ENCODE measurements around the gene BABAM2.

BABAM2 gene

DNA sequence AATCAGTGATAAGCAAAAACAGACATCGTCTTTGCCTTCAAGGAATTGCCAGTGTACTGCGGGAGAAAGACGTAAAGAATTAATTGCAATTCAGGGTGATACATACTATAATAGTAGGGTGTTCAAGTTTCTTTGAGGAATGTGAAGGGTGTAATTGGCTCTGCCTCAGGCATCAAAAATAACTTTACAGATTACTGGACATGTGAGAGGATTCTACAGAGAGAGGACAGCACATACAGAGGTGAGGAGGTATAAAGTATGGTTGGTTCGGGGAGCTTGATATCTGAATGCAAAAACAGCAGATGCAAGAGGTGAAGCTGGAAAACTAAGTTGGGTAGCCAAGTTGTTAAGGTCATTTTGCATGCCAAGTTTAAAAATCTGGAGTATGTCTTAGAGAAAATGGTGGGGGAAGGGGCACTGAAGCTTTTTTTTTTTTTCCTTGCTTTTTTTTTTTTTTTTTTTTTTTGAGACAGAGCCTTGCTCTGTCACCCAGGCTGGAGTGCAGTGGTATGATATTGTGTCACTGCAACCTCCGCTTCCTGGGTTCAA lies 274.6 kb downstream of the BABAM2 start:
- DNase-seq (ENCODE audit: low spot score): no peak

DNA sequence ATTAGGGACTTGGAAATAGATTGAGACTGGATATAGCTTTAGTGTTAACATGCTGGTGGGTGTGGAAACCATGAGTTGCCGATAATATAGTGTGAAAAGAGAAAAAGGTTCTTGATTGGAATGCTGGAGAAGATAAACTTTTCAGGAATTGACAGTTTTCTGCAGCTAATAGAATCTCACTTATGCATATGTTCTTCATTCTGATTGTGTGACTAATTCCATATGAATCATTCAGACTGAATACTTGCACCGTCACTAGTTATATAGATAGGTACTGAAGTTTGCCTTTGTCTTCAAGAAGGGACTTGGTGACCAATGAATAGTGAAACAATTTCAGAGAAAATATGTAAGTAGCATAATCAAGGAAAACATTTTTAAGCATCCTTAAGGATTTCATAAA lies 276.4 kb downstream of the BABAM2 start:
- no peak for DNase-seq (ENCODE audit: low spot score)

DNA sequence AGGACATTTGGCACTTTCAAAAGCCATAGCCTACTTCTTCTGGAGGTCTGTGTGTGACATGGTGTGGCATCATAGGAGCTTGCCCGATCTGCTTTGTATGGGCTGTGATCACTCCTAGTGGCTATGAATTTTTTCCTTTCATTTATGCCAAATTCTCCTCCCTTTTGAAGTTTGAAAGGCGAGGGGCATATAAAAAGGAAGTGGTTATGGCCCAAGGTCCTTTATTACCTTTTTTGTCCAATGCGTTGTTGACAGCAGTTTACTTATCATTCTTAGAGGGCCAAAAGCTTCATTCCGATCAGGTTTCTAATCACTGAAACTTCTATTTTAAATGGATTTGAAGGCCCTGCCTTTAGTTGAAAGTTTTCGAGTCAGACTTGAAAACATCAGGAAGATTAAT lies 277.8 kb downstream of the BABAM2 start:
- no peak for DNase-seq (ENCODE audit: low spot score)

DNA sequence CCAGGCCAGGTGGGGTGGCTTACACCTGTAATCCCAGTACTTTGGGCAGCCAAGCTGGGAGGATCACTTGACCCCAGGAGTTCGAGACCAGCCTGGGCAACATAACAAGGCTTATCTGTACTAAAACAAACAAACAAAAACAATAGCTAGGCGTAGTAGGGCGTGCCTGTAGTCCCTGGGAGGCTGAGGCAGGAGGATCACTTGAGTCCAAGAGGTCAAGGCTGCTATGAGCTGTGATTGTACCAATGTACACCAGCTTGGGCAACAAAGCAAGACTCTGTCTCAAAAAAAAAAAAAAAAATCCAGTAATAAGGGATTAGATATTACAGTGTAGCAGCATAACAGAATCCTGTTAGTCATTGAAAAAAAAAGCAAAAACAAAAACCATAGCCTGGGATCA lies 279.0 kb downstream of the BABAM2 start:
- no peak for DNase-seq (ENCODE audit: low spot score)

DNA sequence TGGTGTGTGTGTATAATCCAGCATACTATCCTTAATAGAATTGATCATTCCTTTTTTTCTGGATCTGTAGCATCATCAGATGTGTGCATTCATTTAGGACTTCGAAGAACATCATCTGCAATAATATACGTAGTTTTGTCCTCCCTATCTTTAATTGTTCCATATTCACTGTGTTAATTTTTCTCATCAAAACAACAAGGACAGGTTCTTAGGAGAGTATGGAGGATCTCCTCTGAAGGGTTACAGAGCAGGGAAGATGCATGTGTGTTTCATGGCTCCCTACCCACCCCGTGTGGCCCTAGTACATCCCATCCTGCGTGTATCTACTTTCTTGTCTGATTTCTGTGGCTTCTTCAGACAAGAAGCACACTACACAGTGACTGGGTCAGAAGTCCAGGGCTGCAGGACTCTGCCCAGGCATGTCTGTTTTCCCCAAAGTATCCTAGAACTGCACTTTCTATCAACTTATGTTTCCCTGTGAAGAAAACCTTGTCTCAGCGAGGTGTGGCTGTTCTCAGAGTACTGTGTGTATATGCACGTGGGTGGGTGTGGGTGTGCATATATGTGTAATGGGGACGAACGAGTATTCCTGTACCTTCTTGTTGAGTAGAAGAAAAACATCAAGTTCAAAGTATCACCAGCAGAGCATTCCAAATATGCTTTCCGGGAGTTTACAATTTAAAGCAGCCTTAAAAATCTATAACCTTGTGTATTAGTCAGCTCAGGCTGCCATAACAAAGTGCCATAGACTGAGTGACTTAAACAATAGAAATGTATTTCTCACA lies 281.8 kb downstream of the BABAM2 start:
- DNase-seq (ENCODE audit: low spot score): no peak

DNA sequence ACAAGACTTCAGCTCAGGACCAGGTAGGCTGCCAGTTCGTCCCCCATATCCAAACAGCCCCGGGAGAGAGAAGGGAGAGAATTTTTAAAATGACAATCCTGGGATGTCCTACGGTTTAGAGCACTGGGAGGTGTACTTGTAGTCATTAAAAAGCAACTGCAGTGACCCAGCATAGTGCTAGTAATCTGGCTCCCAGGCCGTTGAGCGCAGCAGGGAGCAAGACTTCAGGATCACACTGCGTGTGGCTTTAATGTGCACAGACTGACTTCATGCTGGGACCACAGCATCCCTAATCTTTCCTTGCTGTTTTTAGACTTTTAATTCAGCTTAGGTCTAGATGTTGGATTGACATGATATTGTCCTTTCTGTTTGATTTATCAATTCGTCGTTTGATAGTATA lies 282.8 kb downstream of the BABAM2 start:
- DNase-seq (ENCODE audit: low spot score): no peak

DNA sequence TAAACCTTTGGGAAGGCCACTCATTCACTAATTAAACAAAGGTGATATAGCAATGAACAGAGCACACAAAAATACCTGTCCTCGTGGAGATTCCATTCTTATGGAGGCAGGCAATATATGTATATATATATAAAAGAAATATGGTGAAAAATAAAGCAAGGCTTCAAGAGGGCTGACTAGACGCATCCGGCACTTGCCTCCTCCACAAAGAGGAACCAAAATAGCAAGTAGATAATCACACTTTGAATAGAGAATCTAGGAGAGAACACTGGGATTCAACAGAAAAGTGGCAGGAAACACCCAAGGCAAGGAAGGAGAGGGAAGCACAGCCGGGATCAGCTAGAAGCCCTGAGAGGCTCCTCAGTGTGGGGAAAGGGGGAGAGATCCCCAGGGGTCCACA lies 283.7 kb downstream of the BABAM2 start:
- DNase-seq (ENCODE audit: low spot score): no peak

DNA sequence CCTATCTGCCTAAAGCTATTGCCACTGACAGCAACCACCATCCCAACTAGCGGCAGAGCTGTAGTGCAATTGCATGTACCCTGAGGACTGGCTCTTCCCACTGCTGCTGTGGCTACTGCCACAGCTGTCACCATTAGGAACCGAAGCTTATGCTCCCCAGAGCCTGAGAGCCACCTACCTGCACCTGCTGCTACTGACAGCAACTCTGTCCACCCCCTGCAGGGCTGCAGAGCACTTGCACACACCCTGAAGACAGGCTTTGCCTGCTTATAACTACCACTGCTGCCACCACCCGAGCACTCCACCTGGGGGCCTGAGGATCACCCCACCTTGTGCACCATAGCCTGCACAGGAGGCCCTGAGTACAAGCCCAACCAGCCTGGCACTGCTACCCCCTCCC lies 284.5 kb downstream of the BABAM2 start:
- DNase-seq (ENCODE audit: low spot score): peak; percentile 17

DNA sequence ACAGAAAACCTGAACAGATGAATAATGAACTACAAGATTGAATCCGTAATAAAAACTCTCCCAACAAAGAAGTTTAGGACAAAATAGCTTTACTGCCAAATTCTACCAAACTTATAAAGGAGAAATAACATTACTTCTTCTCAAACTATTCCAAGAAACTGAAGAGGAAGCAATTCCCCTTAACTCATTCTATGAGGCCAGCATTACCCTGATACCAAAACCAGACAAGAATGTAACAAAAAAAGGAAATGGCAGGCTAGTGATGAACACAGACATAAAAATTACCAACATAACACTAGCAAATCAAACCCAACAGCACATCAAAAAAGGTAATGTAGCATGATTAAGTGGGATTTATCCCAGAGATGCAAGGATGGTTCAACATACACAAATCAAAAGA lies 288.4 kb downstream of the BABAM2 start:
- no peak for DNase-seq (ENCODE audit: low spot score)

DNA sequence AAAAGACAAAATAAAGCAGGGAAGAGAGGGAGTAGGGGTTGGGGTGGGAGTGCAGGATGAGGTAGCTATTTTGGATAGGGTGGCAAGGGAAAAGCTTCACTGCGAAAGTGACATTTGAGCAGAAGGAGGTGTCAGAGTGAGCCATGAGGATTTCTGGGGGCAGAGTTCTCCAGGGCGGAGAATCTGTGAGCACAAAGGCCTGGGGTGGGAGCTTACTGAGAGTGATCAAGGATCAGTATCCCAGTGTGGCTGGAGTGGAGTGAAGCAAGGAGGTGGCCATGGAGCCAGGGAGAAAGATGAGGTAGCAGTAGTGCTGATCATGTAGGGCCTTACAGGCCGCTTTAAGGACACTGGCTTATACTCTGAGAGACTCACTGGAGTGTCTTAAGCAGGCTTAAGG lies 291.3 kb downstream of the BABAM2 start:
- DNase-seq (ENCODE audit: low spot score): no peak

DNA sequence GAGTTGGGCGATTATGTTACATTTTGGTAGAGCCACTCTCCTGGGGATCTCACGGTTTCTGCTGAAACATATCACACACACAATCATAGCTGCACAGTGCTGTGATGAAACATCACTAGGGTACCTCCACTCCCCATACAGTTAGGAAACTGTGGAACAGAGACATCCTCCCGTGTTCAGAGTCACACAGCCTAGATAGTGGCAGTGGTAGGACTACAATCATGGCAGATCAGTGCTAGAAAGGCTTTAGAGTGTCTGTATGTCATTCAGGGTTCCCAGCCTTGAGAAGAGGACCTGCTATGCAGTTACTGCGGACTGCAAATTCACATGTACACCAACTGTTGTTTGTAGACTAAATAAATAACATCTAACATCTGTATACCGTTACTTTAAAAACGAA lies 291.8 kb downstream of the BABAM2 start:
- no peak for DNase-seq (ENCODE audit: low spot score)

DNA sequence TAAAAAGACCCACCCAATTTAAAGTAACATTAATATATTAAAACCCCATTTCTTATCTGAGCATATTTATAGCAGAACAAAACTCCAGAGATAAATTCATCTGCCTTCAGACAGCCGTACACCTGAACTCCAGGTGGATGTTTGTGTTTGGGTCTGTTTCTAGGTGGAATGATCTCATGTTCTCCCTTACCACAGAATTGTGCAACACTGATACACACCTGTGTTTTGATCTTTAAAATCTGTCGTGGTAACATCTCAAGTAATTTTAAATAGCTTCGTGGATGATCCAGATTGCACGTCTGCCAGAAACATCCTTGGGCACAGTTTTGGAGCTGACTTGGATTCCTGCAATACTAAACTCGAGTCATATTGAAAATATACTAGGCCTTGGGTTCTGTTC lies 294.6 kb downstream of the BABAM2 start:
- DNase-seq (ENCODE audit: low spot score): no peak

DNA sequence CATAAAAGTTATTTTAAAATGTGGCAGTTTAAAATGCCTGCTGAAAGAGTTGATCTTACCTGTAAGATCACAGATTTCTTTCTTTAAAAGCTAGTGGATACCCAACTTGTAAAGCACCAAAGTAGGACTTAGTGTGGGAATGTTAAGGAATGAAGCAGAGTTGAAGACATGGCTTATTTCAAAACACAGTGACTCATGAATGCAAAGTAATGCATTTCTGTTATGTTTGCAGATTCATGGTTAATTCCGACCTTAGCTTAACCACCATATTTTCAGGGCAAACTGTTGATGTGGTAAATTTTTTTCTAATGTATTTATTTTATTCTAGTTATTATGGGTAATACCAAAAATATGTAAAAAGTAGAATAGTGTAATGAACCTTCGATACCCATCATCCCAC lies 295.4 kb downstream of the BABAM2 start:
- no peak for DNase-seq (ENCODE audit: low spot score)

DNA sequence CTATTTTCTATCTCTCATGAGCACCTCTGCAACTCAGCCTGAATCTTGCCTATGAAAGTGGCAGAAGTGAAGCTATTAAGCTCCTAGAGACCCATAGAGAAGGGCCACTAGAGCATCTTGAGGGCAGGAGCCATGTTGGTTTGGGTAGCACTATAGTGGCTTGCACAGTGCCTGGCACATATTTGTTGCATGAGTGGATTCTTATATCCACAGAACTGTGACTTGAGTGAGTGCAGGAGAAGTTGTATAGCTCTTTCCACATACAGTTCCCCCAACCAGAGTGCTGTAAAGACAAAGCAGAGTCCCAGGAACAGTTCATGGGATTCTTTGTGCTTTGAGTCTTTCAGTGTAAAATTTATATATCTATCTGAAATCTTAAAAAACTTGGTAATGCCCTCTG lies 296.7 kb downstream of the BABAM2 start:
- no peak for DNase-seq (ENCODE audit: low spot score)

DNA sequence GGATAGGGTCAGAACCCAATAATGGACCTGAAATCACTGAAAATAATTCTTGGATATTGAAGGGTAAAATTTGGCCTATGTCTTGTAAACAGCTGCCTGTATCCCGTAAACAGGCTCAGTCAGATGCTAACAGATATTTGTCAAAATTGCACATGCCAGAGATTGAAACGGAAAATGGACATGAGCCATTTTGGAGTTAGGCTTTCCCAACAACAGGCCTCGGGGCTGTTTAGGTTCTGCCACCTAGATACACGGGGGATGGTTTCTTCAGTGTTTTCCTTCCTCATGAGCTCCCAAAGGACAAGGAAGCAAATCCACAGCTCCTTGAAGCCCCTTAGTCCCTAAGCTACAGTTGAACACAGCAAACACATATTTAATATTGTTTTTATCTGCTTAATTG lies 297.9 kb downstream of the BABAM2 start:
- DNase-seq (ENCODE audit: low spot score): no peak

DNA sequence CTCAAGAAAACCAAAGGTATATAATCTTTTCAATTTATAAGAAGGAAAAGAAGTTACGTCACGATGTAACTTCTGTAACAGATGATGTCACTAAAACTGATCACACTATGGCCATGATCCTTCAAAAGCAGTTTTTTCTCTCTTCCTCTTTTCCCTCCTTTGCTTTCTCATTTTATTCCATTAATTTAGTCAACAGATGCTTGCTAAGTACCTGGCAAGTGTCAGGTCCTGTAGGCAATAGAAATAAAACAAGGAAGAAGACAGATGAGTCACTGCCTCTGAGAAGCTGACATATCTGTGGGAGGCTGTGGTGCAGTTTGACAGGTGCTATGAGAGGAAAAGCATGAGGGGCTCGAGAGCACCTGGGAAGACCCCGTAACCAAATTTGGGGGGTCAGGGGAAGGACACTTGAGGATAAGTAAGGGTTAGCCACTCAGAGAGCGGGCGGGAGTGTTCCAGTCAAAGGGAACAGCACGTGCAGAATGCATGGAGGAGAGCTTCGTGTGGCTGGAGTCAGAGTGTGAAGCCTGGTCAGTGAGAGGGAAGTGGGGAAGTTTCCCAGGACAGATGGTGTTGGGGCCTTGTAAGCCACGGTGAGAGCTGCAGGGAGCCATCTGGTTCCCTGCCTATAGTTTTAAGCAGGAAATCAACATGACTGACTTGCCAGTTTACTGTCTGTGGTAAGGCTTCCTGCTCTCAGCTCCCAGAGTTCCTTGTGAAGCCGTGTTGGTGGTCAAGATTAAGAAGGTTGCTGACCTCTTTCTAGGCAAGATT lies 303.3 kb downstream of the BABAM2 start:
- no peak for DNase-seq (ENCODE audit: low spot score)

DNA sequence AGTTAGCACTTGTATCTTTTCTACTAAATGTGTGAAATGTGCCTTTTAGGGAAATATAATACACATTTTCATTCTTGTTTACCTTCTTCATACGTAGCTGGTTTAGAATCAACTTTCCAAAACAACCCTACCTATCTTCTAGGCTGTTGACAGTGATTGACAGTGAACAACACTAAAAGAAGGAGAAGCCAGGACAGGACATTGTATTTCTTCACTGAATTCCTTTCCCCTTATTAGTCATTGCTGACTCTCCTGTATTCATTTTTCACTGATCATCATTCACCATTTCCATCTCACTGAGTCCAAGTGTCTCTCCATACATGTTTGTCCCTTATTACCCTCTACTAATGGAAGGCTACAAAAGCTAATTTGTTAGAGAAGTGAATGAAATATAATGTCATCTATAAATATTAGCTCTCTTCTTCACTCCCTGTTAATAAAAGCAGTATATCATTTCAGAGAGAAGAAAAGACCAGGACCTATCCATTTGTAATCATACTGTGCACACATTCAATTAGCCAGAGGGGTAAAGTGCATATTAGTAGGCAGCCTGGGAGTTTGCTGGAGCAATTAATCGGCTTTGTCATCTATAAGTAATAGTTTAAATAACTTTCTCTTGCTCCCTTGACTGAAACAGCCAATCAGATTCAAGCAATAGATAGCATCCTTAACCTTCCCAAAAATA lies 309.6 kb downstream of the BABAM2 start:
- no peak for DNase-seq (ENCODE audit: low spot score)

DNA sequence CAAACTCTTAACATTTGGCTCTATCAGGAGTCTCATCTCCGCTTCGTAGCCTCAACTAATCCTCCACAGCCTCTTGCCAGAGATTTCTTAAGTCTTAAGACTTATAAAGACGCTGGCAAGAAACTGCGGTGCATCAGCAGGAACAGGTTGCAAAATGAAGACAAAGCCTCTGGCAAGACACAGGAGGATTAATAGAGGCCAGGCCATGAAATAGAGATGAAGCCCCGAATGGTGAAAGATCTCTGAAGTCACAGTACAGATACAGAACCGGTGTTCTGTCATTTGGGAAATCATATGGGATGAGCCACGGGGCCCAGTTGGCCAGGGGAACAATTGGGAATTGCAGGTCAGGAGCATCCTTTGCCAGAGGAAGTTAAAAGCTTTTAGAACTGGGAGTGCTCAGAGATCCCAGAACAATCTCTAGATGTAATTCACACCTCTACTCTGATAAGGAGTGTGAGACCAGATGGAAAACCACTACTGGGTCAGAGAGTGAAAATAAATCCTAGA lies 311.2 kb downstream of the BABAM2 start:
- DNase-seq (ENCODE audit: low spot score): no peak

DNA sequence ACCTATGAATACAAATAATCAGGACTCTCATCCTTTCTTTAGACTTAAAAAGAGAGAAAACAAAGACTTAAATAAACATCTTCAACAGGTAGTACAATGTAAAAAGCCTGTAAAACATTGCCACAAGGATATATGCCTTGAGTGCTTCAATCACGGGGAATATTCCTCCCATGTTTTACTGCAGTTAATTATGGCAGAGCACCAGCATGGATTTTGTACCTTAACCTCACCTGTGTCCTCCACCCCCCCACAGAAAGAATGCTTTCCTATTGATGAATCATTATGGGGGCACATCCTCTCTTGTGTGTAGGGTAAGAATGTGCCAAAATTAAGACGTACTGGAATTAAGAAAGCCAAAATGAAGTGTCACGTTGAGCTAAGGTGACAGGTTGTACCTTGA lies 312.2 kb downstream of the BABAM2 start:
- DNase-seq (ENCODE audit: low spot score): no peak

DNA sequence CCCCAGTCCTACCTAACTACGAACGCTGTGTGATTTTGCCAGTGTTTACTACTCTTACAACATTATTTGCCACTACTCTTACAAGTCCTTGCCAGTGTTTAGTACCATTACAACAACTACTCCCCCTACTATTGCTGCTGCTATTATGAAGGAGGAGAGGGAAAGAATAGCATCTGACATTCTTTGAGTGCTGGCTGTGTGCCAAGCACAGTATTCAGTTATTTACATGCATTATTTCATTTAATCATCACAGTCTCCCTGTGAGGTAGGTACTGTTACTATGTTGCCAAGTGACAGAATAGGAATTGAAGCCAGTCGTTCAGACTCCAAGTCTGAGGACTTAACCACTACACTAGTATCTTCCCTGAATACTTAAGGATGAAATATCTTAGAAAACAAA lies 316.2 kb downstream of the BABAM2 start:
- no peak for DNase-seq (ENCODE audit: low spot score)

DNA sequence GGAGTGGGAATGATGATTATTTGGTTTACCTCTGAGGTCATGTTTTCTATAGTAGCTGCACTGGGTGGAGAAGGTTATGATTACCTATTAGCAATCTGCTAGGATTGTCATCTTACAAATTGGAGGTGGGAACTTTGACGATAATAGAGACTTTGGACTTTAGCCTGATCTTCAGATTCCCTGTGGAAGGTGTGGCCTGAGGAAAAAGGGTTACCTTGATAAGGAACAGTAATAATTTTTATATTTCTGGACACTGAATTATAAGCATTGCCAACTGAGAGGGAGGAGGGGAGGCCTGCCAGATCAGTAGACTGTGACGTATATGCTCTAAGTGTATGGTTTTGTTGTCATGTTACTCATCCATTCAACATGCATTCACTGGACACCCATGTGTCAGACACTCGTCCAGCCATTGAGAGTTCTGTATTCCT lies 318.7 kb downstream of the BABAM2 start:
- no peak for DNase-seq (ENCODE audit: low spot score)

DNA sequence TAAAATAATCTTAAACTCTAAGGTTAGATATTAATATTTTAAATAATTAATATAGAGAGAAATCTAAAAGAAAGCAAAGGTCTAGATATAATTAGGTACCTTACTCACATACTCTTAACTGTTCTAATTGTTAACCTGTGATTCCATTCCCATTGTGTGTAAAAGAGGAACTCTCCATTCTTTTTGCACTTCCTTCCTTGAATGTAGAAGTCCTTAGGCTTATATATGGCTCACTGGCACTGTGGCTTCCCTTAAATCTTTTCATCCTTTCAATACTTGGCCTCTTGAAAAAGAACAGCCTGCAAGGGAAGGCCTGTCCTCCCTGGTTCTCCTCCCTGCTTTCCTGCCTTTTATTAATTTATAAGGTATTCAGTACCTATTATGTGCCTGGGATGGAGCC lies 319.3 kb downstream of the BABAM2 start:
- DNase-seq (ENCODE audit: low spot score): no peak

DNA sequence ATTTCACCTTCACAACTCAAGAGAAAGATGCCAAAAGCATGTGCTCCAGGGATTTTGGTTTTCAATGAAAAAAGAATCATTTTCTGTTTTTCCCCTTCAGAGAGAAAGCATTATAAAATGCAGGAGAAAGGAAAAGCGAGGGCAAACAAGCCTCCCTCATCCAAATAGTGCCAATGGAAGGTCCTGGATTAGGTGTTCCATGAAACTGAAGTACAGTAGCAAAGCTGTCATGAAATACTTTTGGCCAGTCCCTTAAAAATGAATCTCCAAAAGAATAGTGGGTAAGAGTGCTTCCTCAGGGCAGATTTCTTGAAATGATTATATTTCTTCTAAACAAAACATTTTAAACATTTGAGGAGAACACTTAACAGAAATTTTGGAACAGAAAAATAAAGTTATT lies 320.0 kb downstream of the BABAM2 start:
- no peak for DNase-seq (ENCODE audit: low spot score)

All from HuH-7 (cell line).